Mucosa of descending colon (tissue), 3 donors: ENCODE results near the gene TAF4. TPM values are rescaled to one million over a fixed set of nuclear protein-coding genes. Genes with fewer than 3 reads are reported as not detected.
A peak's percentile ranks its signal among the peaks of the same experiment; 100 is the strongest.

Source experiments
- ATAC-seq: fragments of 200-7000 bp; cut with Tn5 transposase; one replicate; pipeline ENCODE4 v1.9.1; 2020; ENCODE audit warnings: mild to moderate bottlenecking, moderate library complexity
- DNase-seq, 3 donors: peaks; one replicate each; pipeline ENCODE4 v3.0.0-alpha.2; 2020
- H3K36me3 ChIP-seq: fragments of 200-600 bp; one replicate; pipeline ENCODE4 v1.8.0; 2021; ENCODE audit warnings: low read depth, mild to moderate bottlenecking
- H3K4me1 ChIP-seq: fragments of 200-600 bp; one replicate; pipeline ENCODE4 v1.8.0; 2021; ENCODE audit warnings: low read depth, mild to moderate bottlenecking
- H3K4me3 ChIP-seq: fragments of 200-600 bp; one replicate; pipeline ENCODE4 v1.8.0; 2021; ENCODE audit warnings: mild to moderate bottlenecking
- H3K9me3 ChIP-seq: fragments of 200-600 bp; one replicate; pipeline ENCODE4 v1.8.0; 2021; ENCODE audit warnings: mild to moderate bottlenecking
- CTCF ChIP-seq: fragments of 200-600 bp; IDR thresholded peaks from one replicate; pipeline ENCODE4 v1.8.0; 2022; ENCODE audit warnings: antibody characterized with exemption, mild to moderate bottlenecking
- intact Hi-C, 2 donors: fragments of 100-400 bp; cut with DNase I in 1 of 2; cut with micrococcal nuclease in 1 of 2; formaldehyde crosslinking; loops; one replicate each; pipeline versions ENCODE4 v1.11.0 to v1.11.1; 2022; cut with DNase I, micrococcal nuclease
- total RNA-seq, 3 donors: library from RNA; stranded (reverse); fragmentation: NEBNext Ultra II Directional in 2 of 3; extraction: Animal tissue kit (Norgen Biotek cat#: 25700) in 2 of 3; gene quantifications; one replicate each; pipeline versions ENCODE4 v1.2.1 to v1.2.4, GENCODE V29; 2021 to 2023
- donor health status: DM: no; HTN: no; CAD: no; lungs with moderate emphysema.
- donor health status: DM: no; HTN: no; CAD: no.
- donor health status: DM: no; HTN: yes; CAD: no.

The TAF4 gene
- total RNA-seq, 3 donors from 2014 or later, result 23.8 to 28.3 (median 27.5) TPM

- no peaks in the 10 kb centered on the region for H3K9me3 ChIP-seq
- H3K4me1 ChIP-seq, result no peaks in the 10 kb centered on the region
- no peaks in the 10 kb centered on the region for H3K36me3 ChIP-seq
- no peak for ATAC-seq
- H3K4me3 ChIP-seq, result no peak overlapping the region
- no peak for TF ChIP-seq CTCF
- DNase-seq, result no peak
- intact Hi-C loops, result no loop called here
These were observed 96.7 kb downstream of the TAF4 start for GRCh38 chr20:61968932-61969331.

GRCh38 chr20:61968036-61968810 is 97.5 kb downstream of the TAF4 start:
- Histone ChIP-seq H3K9me3 (no peaks in the 10 kb centered on the region), H3K4me1 (no peaks in the 10 kb centered on the region), H3K36me3 (no peaks in the 10 kb centered on the region), H3K4me3 (no peak overlapping the region)
- ATAC-seq, result no peak
- intact Hi-C loops, result no loop called here
- no peak for DNase-seq
- no peak for TF ChIP-seq CTCF

- ATAC-seq (no peak), DNase-seq (no peak)
- H3K4me3 ChIP-seq, result no peak overlapping the region
- intact Hi-C loops, result no loop called here
- H3K4me1 ChIP-seq, result no peaks in the 10 kb centered on the region
- no peaks in the 10 kb centered on the region for H3K36me3 ChIP-seq
- no peak for TF ChIP-seq CTCF
- H3K9me3 ChIP-seq, result no peaks in the 10 kb centered on the region
These were observed 98.4 kb downstream of the TAF4 start for GRCh38 chr20:61967300-61967699.

- Histone ChIP-seq H3K36me3 (no peaks in the 10 kb centered on the region), H3K4me1 (no peaks in the 10 kb centered on the region), H3K4me3 (no peak overlapping the region), H3K9me3 (no peaks in the 10 kb centered on the region)
- TF ChIP-seq CTCF, result no peak
- intact Hi-C loops, result no loop called here
- ATAC-seq (peak; percentile 15), DNase-seq (no peak)
These were observed 99.0 kb downstream of the TAF4 start for GRCh38 chr20:61966492-61967244.

GRCh38 chr20:61965606-61966491 is 99.8 kb downstream of the TAF4 start:
- no peak for DNase-seq
- H3K36me3 ChIP-seq, result no peaks in the 10 kb centered on the region
- intact Hi-C loops, result no loop called here
- no peaks in the 10 kb centered on the region for H3K9me3 ChIP-seq
- TF ChIP-seq CTCF, result no peak
- peak; percentile 8 for ATAC-seq
- no peak overlapping the region for H3K4me3 ChIP-seq
- H3K4me1 ChIP-seq, result no peaks in the 10 kb centered on the region
